Heart right ventricle (tissue), 16 donors: ENCODE results near the gene ATRN. TPM values are rescaled to one million over a fixed set of nuclear protein-coding genes. Genes with fewer than 3 reads are reported as not detected.

ENCODE experiments used
- ATAC-seq, 8 donors: fragments of 200-7000 bp; cut with Tn5 transposase; one replicate each; pipeline ENCODE4 v1.9.1; 2020; ENCODE audit warnings: mild to moderate bottlenecking in 8 of 8, moderate library complexity in 8 of 8, moderate number of reproducible peaks in 1 of 8
- DNase-seq, 2 donors: peaks; one replicate each; pipeline ENCODE4 v3.0.0-alpha.2; 2020
- H3K27ac ChIP-seq, 10 donors: fragments of 200-600 bp; sonication (generic) in 2 of 10; one replicate each; pipeline versions ENCODE4 v1.5.0 to v1.8.0; 2020 to 2022; ENCODE audit warnings: mild to moderate bottlenecking in 3 of 10
- H3K27me3 ChIP-seq, 7 donors: fragments of 200-600 bp; one replicate each; pipeline ENCODE4 v1.8.0; 2021 to 2022; ENCODE audit warnings: mild to moderate bottlenecking in 2 of 7
- H3K36me3 ChIP-seq, 9 donors: fragments of 200-600 bp; sonication (generic) in 1 of 9; one replicate each; pipeline versions ENCODE4 v1.5.0 to v1.8.0; 2020 to 2022; ENCODE audit warnings: mild to moderate bottlenecking in 2 of 9
- H3K4me1 ChIP-seq, 9 donors: fragments of 200-600 bp; sonication (generic) in 1 of 9; one replicate each; pipeline versions ENCODE4 v1.5.0 to v1.8.0; 2020 to 2022; ENCODE audit warnings: mild to moderate bottlenecking in 4 of 9
- H3K4me3 ChIP-seq, 10 donors: fragments of 200-600 bp; sonication (generic) in 2 of 10; one replicate each; pipeline versions ENCODE4 v1.5.0 to v1.8.0; 2020 to 2022; ENCODE audit warnings: mild to moderate bottlenecking in 7 of 10, moderate library complexity in 2 of 10
- H3K9me3 ChIP-seq, 11 donors: fragments of 200-600 bp in 10 of 11; sonication (generic) in 2 of 11; one replicate each; pipeline versions ENCODE4 v1.5.0 to v1.8.0; 2013 to 2022; ENCODE audit warnings: mild to moderate bottlenecking in 2 of 11, control low read depth in 1 of 11, moderate library complexity in 1 of 11
- CTCF ChIP-seq, 9 donors: fragments of 200-600 bp; sonication (generic) in 2 of 9; IDR thresholded peaks; one replicate each; pipeline versions ENCODE4 v1.5.0 to v1.8.0; 2021 to 2022; ENCODE audit warnings: antibody characterized with exemption in 9 of 9, mild to moderate bottlenecking in 5 of 9, moderate library complexity in 1 of 9
- WGBS, 2 donors: extraction: QIAGEN DNeasy Blood & Tissue Kit; methylation state at CpG; one replicate each; pipeline ENCODE4 v1.1.7; 2013; ENCODE audit warnings: inconsistent platforms in 1 of 2; 5-methylcytosine and 5-hydroxymethylcytosine counted together
- intact Hi-C, 10 donors: fragments of 100-400 bp; cut with DNase I; formaldehyde crosslinking; loops; one replicate each; pipeline versions ENCODE4 v1.11.1 to v1.14.2; 2022
- polyA plus RNA-seq, 2 donors: library from polyadenylated mRNA; stranded (reverse); fragments of 200-250 nt; gene quantifications; one replicate each; pipeline ENCODE4 v1.2.3, GENCODE V29; 2013
- total RNA-seq, 10 donors: library from RNA; stranded (reverse); fragmentation: NEBNext Ultra II Directional in 3 of 10; extraction: Animal tissue kit (Norgen Biotek cat#: 25700) in 3 of 10; gene quantifications; one replicate each; pipeline versions ENCODE4 v1.2.1 to v1.2.4, GENCODE V29; 2021 to 2023
- donor health status: Arrhythmogenic right ventricular cardiomyopathy.
- donor health status: ischemic (EF 13 %, LVEDD 7.1; RV severe dilation, severe dysfunction).
- donor health status: healthy with polysubstance abuse.
- donor health status: DM: no; HTN: yes; CAD: no.
- donor health status: DM: no; HTN: no; CAD: no.
- donor health status: ischemic (EF 25% LVEDD 6.9; RV normal size, moderate dysfunction).
- donor health status: ischemic (EF 25% LVEDD 5.7; RV mildly dilated, moderate dysfunction).
- donor health status: healthy.
- donor health status: DM: yes; HTN: yes; CAD: no.
- donor health status: Ischemic cardiomyopathy.
- donor health status: ischemic (EF 35%, LVEDD 5.7; RV mildly dilated, moderate dysfunction).
- donor health status: nonischemic (EF 11% LVEDD 7.7; RV severe dilation, severe dysfunction).
- donor health status: DM: yes; HTN: yes; CAD: no.
- donor health status: PGD.
- donor health status: ischemic (EF 29% LVEDD 5.4; RV normal size, mild dysfunction).
- donor health status: nonischemic (EF 23%, LVEDD 6.1; RV moderate dilation, normal function).

Gene ATRN
- total and polyA plus RNA-seq, 12 donors, result 4.6 to 44.0 (median 37.8) TPM

GRCh38 chr20:3681931-3682781 lies 211.3 kb downstream of the ATRN start, which contains the start of gene ADAM33:
ADAM33 (minus strand) TSS chr20:3682010; CDS start chr20:3682004, 6 bp downstream.
- 6% methylated on average over 56 to 65 of the region's 65 CpGs for WGBS, 2 donors
- ATAC-seq (peak in 7 of 8 donors; percentile 6 to 49 (median 27)), DNase-seq (peak in 1 of 2 donors; percentile 74)
- no peak for TF ChIP-seq CTCF (IDR thresholded peaks at IDR 0.05)
- Histone ChIP-seq H3K9me3 (no peaks in the 10 kb centered on the region), H3K4me1 (peaks cover 7 to 56% (median 31%) of the 10 kb centered on the region in 9 donors), H3K36me3 (no peaks in the 10 kb centered on the region), H3K27me3 (peaks cover 0 to 45% (median 23%) of the 10 kb centered on the region in 7 donors), H3K4me3 (peak within 1 kb of the TSS; percentile 36 to 63 (median 54)), H3K27ac (peak within 1 kb of the TSS; percentile 36 to 76 (median 62))
- intact Hi-C loops, result loop anchor here in 1 of 10 donors (10.0 kb wide), 1 partner anchor 173 kb away; no protein-coding TSS in a partner anchor

- no peak for TF ChIP-seq CTCF (IDR thresholded peaks at IDR 0.05)
- Histone ChIP-seq H3K9me3 (no peaks in the 10 kb centered on the region), H3K4me1 (peaks cover 6 to 37% (median 22%) of the 10 kb centered on the region in 9 donors), H3K27ac (no peak overlapping the region), H3K4me3 (no peak overlapping the region), H3K27me3 (peaks cover 0 to 38% (median 22%) of the 10 kb centered on the region in 7 donors), H3K36me3 (peaks cover 0 to 12% (median 0%) of the 10 kb centered on the region in 9 donors)
- intact Hi-C loops, result loop anchor here in 1 of 10 donors (10.0 kb wide), 1 partner anchor 169 kb away; no protein-coding TSS in a partner anchor
- no peak for DNase-seq
- 71 to 76% methylated on average over 7 of the region's 7 CpGs for WGBS, 2 donors
- no peak for ATAC-seq
Observed at GRCh38 chr20:3685341-3685740, 214.5 kb downstream of the ATRN start.

GRCh38 chr20:3686421-3686820 lies 215.6 kb downstream of the ATRN start:
- WGBS, 2 donors, result 62 to 77% methylated on average over 7 of the region's 7 CpGs
- DNase-seq (no peak), ATAC-seq (peak in 2 of 8 donors; percentile 1 to 2)
- Histone ChIP-seq H3K4me3 (no peak overlapping the region), H3K27ac (peak overlapping the region in 5 of 10 donors; percentile 28 to 76 (median 35)), H3K36me3 (peaks cover 0 to 20% (median 0%) of the 10 kb centered on the region in 9 donors), H3K9me3 (no peaks in the 10 kb centered on the region), H3K27me3 (peaks cover 0 to 27% (median 14%) of the 10 kb centered on the region in 7 donors), H3K4me1 (peaks cover 6 to 27% (median 19%) of the 10 kb centered on the region in 9 donors)
- no peak for TF ChIP-seq CTCF (IDR thresholded peaks at IDR 0.05)
- intact Hi-C loops, result loop anchor here in 1 of 10 donors (10.0 kb wide), 1 partner anchor 168 kb away; no protein-coding TSS in a partner anchor

- H3K4me1 ChIP-seq, result peaks cover 6 to 22% (median 16%) of the 10 kb centered on the region in 9 donors
- ATAC-seq, result peak; percentile 78 to 92 (median 90)
- 23 to 24% methylated on average over 9 of the region's 9 CpGs for WGBS, 2 donors
- H3K9me3 ChIP-seq, result no peaks in the 10 kb centered on the region
- intact Hi-C loops, result loop anchor here in 1 of 10 donors (10.0 kb wide), 1 partner anchor 168 kb away; no protein-coding TSS in a partner anchor
- peaks cover 0 to 22% (median 0%) of the 10 kb centered on the region in 9 donors for H3K36me3 ChIP-seq
- peaks cover 0 to 22% (median 10%) of the 10 kb centered on the region in 7 donors for H3K27me3 ChIP-seq
- no peak overlapping the region for H3K4me3 ChIP-seq
- TF ChIP-seq CTCF (IDR thresholded peaks at IDR 0.05), result peak in 1 of 9 donors; percentile 17
- peak; percentile 73 to 86 for DNase-seq
- H3K27ac ChIP-seq, result peak overlapping the region in 9 of 10 donors; percentile 26 to 76 (median 55)
Observed at GRCh38 chr20:3686867-3687321, 216.1 kb downstream of the ATRN start.
